T-helper 9 cell (primary cell): ENCODE results near the gene IL1RL1.

Experiments
- DNase-seq: peaks from one replicate; pipeline ENCODE4 v3.0.0-alpha.2; 2020
- total RNA-seq, 2 donors: gene quantifications; one replicate each; lab custom pipeline; 2026; lab: John Stamatoyannopoulos, UW

Gene IL1RL1
- total RNA-seq = 1.0 to 2.2 reads per million in 2 donors

DNA sequence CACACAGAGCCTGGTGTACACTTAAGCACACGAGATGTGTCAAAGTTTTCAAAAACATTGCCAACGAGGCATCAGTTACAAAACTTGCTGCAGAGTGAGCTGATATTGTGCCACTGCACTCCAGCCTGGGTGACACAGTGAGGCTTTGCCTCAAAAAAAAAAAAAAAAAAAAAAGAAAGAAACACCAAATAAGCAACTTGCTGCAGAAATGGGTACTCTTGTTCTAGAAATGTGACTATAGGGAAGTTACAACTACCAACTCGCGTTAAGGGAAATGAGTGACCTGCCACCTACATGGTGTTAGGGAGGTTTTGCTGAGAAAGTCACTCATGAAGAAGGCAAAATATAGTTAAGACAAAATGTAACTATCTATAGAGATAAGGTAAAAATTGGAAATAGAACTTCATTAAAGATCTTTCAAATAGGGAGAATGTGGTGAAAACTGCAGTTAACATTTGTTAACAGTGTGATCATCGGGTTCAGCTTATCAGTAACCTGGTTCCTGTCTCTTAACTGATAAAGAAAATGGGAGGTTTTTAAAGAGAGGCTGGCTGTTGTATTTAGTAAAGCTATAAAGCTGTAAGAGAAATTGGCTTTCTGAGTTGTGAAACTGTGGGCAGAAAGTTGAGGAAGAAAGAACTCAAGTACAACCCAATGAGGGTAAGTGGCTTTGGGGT, at the start of gene IL1RL1:
TSS of gene IL1RL1 (plus strand) at position 600 of the 677 bp plus-strand sequence. CDS start 26,702 bp downstream, outside the sequence.
- DNase-seq = no peak

DNA sequence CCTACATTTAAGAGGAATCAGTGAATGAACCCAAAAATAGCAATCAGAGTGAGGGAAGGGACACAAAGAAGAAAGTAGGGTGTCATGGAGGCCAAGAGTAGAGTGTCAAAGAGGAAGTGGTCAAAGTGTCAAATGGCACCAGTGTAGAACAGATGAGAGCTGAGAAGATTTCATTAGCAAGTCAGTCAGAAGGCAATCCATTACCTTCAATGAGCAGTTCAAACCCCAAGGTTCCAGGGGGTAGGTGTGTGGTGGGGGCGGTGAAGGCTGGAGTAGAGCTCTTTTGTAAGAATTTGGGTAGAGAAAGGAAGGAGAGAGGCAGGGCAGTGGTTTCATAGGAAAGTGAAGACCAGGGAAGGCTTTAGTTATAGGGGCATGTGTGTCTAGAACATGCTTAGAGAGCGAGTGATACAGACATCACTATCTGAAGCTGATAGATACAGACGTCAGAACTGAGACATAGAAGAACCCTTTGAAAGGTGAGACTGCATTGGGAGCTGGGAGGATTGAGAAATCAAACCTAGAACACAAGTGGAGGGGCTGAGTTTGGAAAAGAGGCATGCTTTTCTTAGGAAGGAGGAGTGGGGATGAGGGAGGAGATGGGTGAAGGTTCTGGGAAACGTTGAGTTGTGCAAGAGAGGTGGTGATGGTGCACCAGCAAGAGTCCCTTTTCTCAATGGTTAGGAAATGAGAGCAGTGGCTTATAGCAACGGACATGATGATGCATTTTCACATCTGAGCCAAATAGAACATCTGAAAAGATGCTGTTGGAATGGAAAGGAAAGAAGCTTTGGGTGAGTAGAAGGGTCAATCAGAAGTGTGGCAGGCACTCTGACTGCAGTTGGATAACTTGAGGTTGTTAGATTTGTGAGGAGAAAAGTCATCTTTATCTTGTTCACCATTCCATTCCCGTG, 48.9 kb upstream of the IL1RL1 start:
- DNase-seq = no peak

GRCh38 chr2:102264952-102265351, 46.4 kb upstream of the IL1RL1 start:
- no peak for DNase-seq

- DNase-seq = no peak
Observed at GRCh38 chr2:102266204-102266603, 45.2 kb upstream of the IL1RL1 start.

- no peak for DNase-seq
Observed at GRCh38 chr2:102267774-102268173, 43.6 kb upstream of the IL1RL1 start.

DNA sequence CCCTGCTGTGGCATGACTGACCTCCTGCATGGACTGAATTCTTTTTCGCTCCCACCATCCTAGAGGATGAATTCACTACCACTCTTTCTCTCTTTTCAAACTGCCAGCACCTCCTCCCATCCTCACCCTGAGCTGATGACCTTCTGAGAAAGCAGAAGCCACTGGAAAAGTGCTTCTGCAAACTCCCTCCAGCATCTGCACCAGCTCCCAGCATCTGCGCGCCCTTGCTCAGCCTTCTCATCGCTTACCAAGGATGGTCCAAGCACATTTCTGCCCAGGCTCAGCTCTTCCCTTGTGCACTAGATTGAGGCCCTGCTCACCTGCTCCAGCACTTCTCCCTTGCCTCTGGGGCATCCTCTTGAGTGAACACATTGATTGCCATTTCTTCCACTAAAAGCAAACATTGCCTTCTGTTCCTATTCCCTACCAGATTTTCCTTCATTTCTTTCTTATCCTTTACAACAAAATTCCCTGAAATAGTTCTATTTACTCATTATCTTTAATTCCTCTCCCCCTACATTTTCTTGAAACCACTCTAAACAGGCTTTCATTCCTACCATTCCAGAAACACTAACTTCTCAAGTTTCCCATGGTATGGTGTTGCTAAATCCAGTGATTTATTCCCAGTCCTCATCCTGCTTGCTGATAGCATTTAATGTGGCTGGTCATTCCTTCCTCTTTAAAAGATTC, 42.7 kb upstream of the IL1RL1 start:
- DNase-seq = no peak

GRCh38 chr2:102269200-102269524, 42.2 kb upstream of the IL1RL1 start:
- DNase-seq = no peak

DNA sequence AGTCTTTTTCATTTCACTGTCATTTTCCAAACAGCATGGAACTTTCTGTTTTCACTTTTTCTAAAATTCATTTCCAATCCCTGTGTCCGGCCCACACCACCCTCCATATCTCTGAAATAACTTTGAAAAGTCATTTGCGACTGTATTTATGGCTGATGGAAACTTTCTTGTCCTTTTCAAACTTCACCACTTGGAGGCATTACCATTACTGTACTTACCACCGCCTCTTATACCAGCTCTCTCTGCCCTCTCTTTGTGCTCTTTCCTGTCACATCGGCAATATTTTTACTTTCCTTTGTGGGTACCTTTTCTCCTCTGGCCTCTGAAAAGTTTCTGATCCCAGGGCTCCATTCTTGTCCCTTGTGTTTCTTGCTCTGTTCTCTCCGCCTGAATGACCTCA, 39.5 kb upstream of the IL1RL1 start:
- no peak for DNase-seq

DNA sequence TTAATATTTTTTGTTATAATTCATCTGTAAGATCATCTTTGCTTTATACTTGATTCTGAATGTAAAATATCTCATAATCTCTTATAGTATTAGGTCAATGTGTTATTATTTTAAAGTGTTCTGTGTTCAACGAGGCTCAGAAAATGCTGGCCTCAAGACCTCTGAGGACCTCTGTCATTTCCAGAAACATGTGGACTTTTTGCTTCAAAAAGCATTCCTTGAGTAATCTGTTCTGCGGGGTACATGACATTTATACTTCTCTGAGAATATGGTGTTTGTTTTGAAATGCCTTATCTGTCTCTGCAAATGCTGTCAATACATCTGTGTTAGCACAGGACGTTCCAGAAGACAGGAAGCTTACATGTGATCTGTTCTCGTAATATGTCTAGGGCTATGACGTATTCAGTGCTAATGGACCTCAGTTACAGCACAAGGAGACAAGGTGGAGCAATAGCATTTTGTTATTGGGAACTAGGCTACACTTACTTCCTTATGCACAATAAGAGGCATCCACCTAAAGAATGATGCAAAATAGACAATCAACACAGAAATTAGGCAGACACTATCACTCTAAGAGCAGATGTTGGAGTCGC, 37.6 kb upstream of the IL1RL1 start:
- no peak for DNase-seq

GRCh38 chr2:102276549-102277201, 34.7 kb upstream of the IL1RL1 start:
- no peak for DNase-seq

DNA sequence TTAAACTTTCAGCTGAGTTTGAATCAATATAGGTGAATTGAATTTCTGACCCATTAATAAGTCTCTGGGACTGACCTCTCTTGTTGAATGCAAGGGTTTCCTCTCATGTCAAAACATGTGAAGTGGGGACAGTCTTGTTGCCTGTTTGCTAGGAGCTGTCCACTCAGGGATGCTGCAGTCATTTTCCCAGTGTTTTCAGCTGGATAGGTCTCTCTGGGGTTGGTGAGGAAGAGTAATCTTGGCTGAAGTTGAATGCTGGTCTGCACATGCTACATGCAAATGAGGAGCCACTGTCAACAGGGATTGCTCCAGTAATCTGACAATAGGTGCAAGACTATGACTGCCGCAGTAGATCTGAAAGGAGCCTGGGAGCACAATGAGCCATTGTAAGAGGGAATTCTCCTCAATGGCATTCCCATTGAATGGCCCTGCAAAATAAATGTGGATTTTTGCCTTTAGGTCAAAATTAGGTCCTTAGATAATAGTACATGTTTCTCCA, 34.1 kb upstream of the IL1RL1 start:
- no peak for DNase-seq

GRCh38 chr2:102278720-102279390, 32.5 kb upstream of the IL1RL1 start:
- no peak for DNase-seq

DNA sequence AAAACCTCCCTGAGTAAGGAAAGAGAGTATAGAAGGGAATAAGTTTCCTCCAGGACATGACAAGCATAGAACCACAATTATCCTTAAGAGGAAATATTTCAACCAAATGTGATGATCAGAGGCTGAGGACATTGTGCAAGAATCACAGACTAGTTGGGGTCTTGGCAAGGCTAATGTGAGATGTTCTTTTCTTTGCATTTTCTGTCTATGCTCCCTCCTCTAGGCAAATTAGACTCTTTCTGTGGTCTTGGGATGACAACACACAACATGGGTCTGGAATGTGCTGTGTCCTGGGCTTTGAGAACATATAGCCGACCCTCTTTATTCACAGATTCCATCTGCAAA, 32.0 kb upstream of the IL1RL1 start:
- no peak for DNase-seq

GRCh38 chr2:102282678-102283091, 28.7 kb upstream of the IL1RL1 start:
- no peak for DNase-seq

- DNase-seq = no peak
Observed at GRCh38 chr2:102283996-102284395, 27.4 kb upstream of the IL1RL1 start.

DNA sequence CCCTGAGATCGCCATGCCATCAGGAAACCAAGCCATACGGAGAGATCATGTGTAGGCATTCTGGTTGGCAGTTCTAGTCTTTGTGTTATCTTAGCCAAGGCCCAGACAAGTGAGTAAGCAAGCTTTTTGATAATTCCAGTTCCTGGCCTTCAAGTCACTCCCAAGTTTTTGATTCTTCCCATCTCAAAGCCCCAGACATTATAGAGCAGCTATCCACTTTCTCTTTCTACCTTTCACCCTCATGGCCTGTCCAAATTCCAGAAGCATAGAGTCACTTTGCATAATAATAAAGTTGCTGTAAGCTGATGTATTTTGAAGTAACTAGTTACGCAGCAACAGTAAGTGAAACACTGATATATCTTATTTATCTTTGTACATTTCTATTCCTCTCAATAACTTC, 26.8 kb upstream of the IL1RL1 start:
- DNase-seq = no peak

GRCh38 chr2:102285368-102285767, 26.0 kb upstream of the IL1RL1 start:
- DNase-seq = no peak

DNA sequence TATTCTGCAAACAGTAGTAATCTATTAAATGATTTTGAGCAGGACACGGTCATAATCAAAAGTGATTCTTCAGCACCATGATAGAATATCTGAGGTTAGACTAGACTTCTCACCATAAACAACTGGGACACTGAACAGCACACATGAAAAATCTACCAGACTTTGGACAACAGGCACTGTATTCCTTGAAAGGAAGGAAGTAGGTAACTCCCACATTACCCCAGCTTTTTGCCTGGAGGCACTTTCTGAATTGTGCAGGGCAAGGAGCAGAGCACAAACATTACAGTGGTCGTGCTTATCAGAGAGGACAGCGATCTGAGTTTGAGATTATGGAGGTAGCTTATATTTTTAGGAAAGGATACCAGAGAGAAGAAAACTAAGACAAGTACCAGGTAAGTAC, 25.3 kb upstream of the IL1RL1 start:
- DNase-seq = no peak

DNA sequence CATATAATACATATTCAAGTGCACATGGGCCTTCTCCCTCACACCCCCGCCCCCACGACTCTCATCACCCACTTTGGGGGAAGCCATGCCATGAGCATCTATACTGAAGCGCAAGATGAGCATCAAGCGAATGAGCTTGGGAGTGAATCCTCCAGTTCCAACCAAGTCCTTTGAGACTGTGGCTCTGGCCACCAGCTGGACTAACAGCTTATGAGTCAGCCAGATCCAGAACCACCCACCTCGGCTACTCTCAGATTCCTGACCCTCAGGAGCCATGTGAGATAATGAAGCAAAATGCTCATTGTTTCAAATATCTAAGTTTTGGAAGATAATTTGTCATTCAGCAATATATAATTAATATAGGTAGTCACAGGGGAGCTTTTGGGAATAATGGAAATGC, 22.2 kb upstream of the IL1RL1 start:
- DNase-seq = no peak

DNA sequence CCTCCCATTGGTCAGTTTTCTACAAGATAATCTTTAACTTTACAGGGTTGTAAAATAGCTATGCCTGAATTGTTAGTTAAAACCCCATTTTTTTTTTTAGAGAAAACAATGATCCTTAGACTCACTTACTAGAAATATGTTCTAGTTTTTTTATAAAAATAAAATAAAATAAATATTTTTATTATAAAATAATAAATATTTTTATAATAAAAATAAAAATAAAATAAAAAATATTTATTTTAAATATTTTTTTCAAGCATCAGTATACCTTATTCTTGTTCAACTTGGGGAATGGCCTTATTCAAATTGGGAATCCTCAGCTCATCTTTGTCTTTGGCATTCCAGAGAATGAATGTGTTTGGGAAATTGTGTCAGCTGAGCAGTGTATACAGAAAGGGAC, 20.8 kb upstream of the IL1RL1 start:
- no peak for DNase-seq

GRCh38 chr2:102291319-102292075, 19.9 kb upstream of the IL1RL1 start:
- DNase-seq = no peak
